ENCODE data around the gene RTP3.

GRCh38 chr3:46496746-46497555 lies 825 bp upstream of the RTP3 start:
- TF ChIP-seq POLR2A (IDR thresholded peaks at IDR 0.05): no peak
- TF ChIP-seq CTCF (IDR thresholded peaks at IDR 0.05): no peak
